B cell (primary cell): Measurements from ENCODE around the gene CD180. TPM values are rescaled to one million over a fixed set of nuclear protein-coding genes. Genes with fewer than 3 reads are reported as not detected.
A peak's percentile ranks its signal among the peaks of the same experiment; 100 is the strongest.

Source experiments
- ATAC-seq: fragments of 200-7000 bp; cut with Tn5 transposase; one replicate; pipeline ENCODE4 v1.10.0; 2021; ENCODE audit warnings: low read depth, mild to moderate bottlenecking, moderate number of reproducible peaks, moderate library complexity
- CTCF ChIA-PET: fragments of 350-600 bp; sonication (Branson Sonifier 250); formaldehyde crosslinking; loops from one replicate; lab custom pipeline; 2021; ENCODE audit warnings: antibody characterized with exemption, inconsistent platforms; lab: Charles Lee
- POLR2A ChIA-PET: fragments of 350-600 bp; sonication (Branson Sonifier 250); formaldehyde crosslinking; loops from one replicate; lab custom pipeline; 2021; ENCODE audit warnings: antibody characterized with exemption; lab: Charles Lee
- DNase-seq: peaks from one replicate; pipeline ENCODE4 v3.0.0; 2013
- H2AFZ ChIP-seq: 2 replicates; pipeline ENCODE4 v1.6.1; 2012; ENCODE audit warnings: mild to moderate bottlenecking, low read depth, low read length; ENCODE audit not compliant: insufficient read depth, poor library complexity, severe bottlenecking
- H3K27ac ChIP-seq, 2 donors: 1 replicate in 1 of 2; 2 replicates in 1 of 2; pipeline ENCODE4 v1.5.1; 2012 to 2013; ENCODE audit warnings: low read length in 2 of 2, mild to moderate bottlenecking in 2 of 2, moderate library complexity in 1 of 2
- H3K27me3 ChIP-seq, 4 experiments: fragments of 200-600 bp in 1 of 4; sonication (generic) in 1 of 4; replicated peaks in 1 of 4; 1 replicate in 2 of 4; 2 replicates in 2 of 4; pipeline versions ENCODE4 v1.6.1 to v1.7.0; 2013 to 2016; ENCODE audit warnings: low read length in 3 of 4, mild to moderate bottlenecking in 2 of 4, mixed read lengths in 1 of 4, moderate library complexity in 1 of 4; ENCODE audit not compliant: insufficient read depth in 4 of 4, control insufficient read depth in 3 of 4; ENCODE audit errors: control extremely low read depth in 1 of 4
- H3K36me3 ChIP-seq, 2 experiments: replicated peaks in 1 of 2; 1 replicate in 1 of 2; 2 replicates in 1 of 2; pipeline versions ENCODE4 v1.6.1 to v1.7.1; 2013; ENCODE audit warnings: low read length in 1 of 2; ENCODE audit not compliant: insufficient read depth in 2 of 2, control insufficient read depth in 1 of 2; ENCODE audit errors: control extremely low read depth in 1 of 2, extremely low read depth in 1 of 2
- H3K4me1 ChIP-seq, 2 donors: fragments of 200-600 bp in 1 of 2; sonication (generic) in 1 of 2; 1 replicate in 1 of 2; 2 replicates in 1 of 2; pipeline versions ENCODE4 v1.5.1 to v1.6.1; 2013 to 2017; ENCODE audit warnings: low read length in 2 of 2; ENCODE audit not compliant: control insufficient read depth in 2 of 2, insufficient read depth in 2 of 2
- H3K4me2 ChIP-seq: replicated peaks from 2 replicates; pipeline ENCODE3; 2012; ENCODE audit warnings: mild to moderate bottlenecking, low read depth, low read length; ENCODE audit not compliant: poor library complexity, severe bottlenecking
- H3K4me3 ChIP-seq, 5 experiments: fragments of 200-600 bp in 1 of 5; sonication (generic) in 1 of 5; 1 replicate in 3 of 5; 2 replicates in 2 of 5; pipeline versions ENCODE4 v1.5.1 to v1.7.0; 2011 to 2016; ENCODE audit warnings: low read length in 4 of 5, mild to moderate bottlenecking in 4 of 5, low read depth in 2 of 5, control low read depth in 1 of 5, moderate library complexity in 1 of 5; ENCODE audit not compliant: insufficient read depth in 1 of 5; ENCODE audit errors: control extremely low read depth in 1 of 5, extremely low read depth in 1 of 5
- H3K79me2 ChIP-seq: fragments of 200-600 bp; sonication (generic); one replicate; pipeline ENCODE4 v1.6.0; 2016; ENCODE audit warnings: low read length; ENCODE audit not compliant: control insufficient read depth, insufficient read depth
- H3K9ac ChIP-seq: fragments of 200-600 bp; sonication (generic); 2 replicates; pipeline ENCODE4 v1.6.1; 2017; ENCODE audit warnings: mild to moderate bottlenecking, low read length, moderate library complexity
- H3K9me3 ChIP-seq, 3 donors: one replicate each; pipeline versions ENCODE4 v1.6.1 to v1.7.1; 2013; ENCODE audit warnings: low read length in 2 of 3; ENCODE audit not compliant: control insufficient read depth in 2 of 3, insufficient read depth in 1 of 3; ENCODE audit errors: control extremely low read depth in 1 of 3
- H4K20me1 ChIP-seq: 2 replicates; pipeline ENCODE4 v1.6.0; 2012; ENCODE audit warnings: mild to moderate bottlenecking, low read length; ENCODE audit not compliant: insufficient read depth, control insufficient read depth, poor library complexity, severe bottlenecking
- H3K27ac Mint-ChIP-seq: one replicate; pipeline ENCODE4 v1.8.0; 2021; ENCODE audit warnings: mixed read lengths
- H3K27me3 Mint-ChIP-seq: one replicate; pipeline ENCODE4 v1.8.0; 2021; ENCODE audit warnings: mixed read lengths
- H3K4me1 Mint-ChIP-seq: one replicate; pipeline ENCODE4 v1.8.0; 2021; ENCODE audit warnings: mixed read lengths
- H3K4me3 Mint-ChIP-seq: one replicate; pipeline ENCODE4 v1.8.0; 2021; ENCODE audit warnings: mixed read lengths
- H3K9me3 Mint-ChIP-seq: one replicate; pipeline ENCODE4 v1.8.0; 2022; ENCODE audit warnings: mixed read lengths; ENCODE audit not compliant: insufficient read depth
- EZH2 ChIP-seq: IDR thresholded peaks from 2 replicates; pipeline ENCODE4 v1.6.1; 2012; ENCODE audit warnings: borderline replicate concordance, low read depth, mild to moderate bottlenecking, moderate library complexity, low read length; ENCODE audit not compliant: insufficient read depth, poor library complexity, severe bottlenecking
- WGBS: methylation state at CpG from one replicate; pipeline ENCODE4 v1.1.5; 2013; ENCODE audit warnings: missing lambda C conversion rate; ENCODE audit not compliant: insufficient coverage; 5-methylcytosine and 5-hydroxymethylcytosine counted together
- intact Hi-C: fragments of 100-400 bp; cut with micrococcal nuclease; formaldehyde crosslinking; loops from one replicate; pipeline ENCODE4 v1.10.0; 2022
- polyA plus RNA-seq: library from polyadenylated mRNA; depleted of rRNA; stranded (reverse); fragments of >200 nt; gene quantifications from 2 replicates; pipeline ENCODE4 v1.2.3, GENCODE V29; 2012
- total RNA-seq, 2 donors: library from RNA; stranded (reverse); fragments of 120-200 nt in 1 of 2; gene quantifications; 1 replicate in 1 of 2; 2 replicates in 1 of 2; pipeline versions ENCODE4 v1.2.3 to v1.2.4, GENCODE V29; 2013 to 2022
- TF ChIP-seq, protein P1 (sequence below): fragments of 200-600 bp; IDR thresholded peaks from one replicate; pipeline ENCODE4 v1.8.0; 2022; ENCODE audit warnings: antibody characterized with exemption, mild to moderate bottlenecking

CD180 gene
- total and polyA plus RNA-seq, 2 donors (not counting 1 experiment from before 2014, with no cell fraction given): 16.1 to 16.4 TPM

DNA sequence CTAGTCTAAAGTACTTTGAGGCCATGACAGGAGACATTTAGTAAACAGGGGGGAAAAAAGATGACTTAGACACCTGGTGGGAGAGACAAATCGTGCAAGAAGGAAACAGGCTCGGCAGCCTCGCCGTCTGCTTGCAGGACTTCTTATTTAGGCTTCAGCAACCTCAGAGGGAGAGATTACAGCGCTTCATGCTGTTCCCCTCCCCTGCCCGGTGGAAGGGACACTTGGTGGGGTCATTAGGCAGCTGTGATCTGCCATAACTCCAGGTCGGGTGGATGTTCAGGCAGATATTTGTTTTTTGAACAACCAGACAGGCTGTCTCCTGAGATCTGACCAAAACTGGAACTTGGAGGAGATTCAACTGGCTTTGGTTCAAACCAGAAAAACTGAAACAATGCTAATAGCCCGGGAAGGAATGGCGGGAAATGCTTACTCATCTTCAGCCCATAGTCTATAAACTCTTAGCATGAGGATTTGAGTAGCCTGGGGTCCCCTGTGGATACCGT lies 38.1 kb upstream of the CD180 start:
- Mint-ChIP-seq H3K4me3 (peak overlapping the region; percentile 65), H3K9me3 (no peaks in the 10 kb centered on the region), H3K27me3 (no peaks in the 10 kb centered on the region), H3K4me1 (peaks cover 14% of the 10 kb centered on the region), H3K27ac (peak overlapping the region; percentile 8)
- CTCF ChIA-PET: interaction anchor here (1.3 to 2.7 kb wide), 2 partner anchors 11 to 19 kb away, joined by 3 to 15 read pairs; no protein-coding TSS in a partner anchor
- no peak for TF ChIP-seq EZH2
- TF ChIP-seq, protein P1, sequence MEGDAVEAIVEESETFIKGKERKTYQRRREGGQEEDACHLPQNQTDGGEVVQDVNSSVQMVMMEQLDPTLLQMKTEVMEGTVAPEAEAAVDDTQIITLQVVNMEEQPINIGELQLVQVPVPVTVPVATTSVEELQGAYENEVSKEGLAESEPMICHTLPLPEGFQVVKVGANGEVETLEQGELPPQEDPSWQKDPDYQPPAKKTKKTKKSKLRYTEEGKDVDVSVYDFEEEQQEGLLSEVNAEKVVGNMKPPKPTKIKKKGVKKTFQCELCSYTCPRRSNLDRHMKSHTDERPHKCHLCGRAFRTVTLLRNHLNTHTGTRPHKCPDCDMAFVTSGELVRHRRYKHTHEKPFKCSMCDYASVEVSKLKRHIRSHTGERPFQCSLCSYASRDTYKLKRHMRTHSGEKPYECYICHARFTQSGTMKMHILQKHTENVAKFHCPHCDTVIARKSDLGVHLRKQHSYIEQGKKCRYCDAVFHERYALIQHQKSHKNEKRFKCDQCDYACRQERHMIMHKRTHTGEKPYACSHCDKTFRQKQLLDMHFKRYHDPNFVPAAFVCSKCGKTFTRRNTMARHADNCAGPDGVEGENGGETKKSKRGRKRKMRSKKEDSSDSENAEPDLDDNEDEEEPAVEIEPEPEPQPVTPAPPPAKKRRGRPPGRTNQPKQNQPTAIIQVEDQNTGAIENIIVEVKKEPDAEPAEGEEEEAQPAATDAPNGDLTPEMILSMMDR: no peak
- Histone ChIP-seq H3K9me3 (no peaks in the 10 kb centered on the region), H3K4me2 (peak overlapping the region; percentile 57), H3K9ac (peak overlapping the region; percentile 9), H2AFZ (peak overlapping the region; percentile 64), H3K79me2 (no peaks in the 10 kb centered on the region), H3K27ac (no peak overlapping the region), H3K36me3 (no peaks in the 10 kb centered on the region), H3K27me3 (no peaks in the 10 kb centered on the region), H3K4me3 (no peak overlapping the region), H4K20me1 (no peaks in the 10 kb centered on the region), H3K4me1 (peaks cover 5 to 7% of the 10 kb centered on the region in 2 donors)
- DNase-seq: peak; percentile 35
- intact Hi-C loops: no loop called here
- WGBS: 6% methylated on average over 7 of the region's 10 CpGs
- POLR2A ChIA-PET: interaction anchor here (0.6 kb wide), 1 partner anchor 14 kb away, joined by 3 read pairs; no protein-coding TSS in a partner anchor
- ATAC-seq: peak; percentile 31

DNA sequence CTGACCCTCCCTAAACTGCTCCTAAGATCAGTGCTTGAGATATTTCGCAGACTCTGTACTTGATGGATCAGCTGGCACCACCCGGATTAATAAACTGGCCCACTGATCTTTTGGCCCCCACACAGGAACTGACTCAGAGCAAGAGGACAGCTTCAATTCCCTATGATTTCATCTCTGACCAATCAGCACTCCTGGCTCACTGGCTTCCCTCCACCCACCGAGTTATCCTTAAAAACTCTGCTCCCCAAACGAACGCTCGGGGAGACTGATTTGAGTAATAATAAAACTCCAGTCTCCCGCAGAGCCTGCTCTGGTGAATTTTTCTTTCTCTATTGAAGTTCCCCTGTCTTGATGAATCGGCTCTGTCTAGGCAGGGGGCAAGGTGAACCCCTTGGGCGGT lies 36.5 kb upstream of the CD180 start:
- WGBS: 74% methylated on average over 2 of the region's 9 CpGs
- ATAC-seq: no peak
- TF ChIP-seq, protein P1: no peak
- no peak for TF ChIP-seq EZH2
- H3K9ac ChIP-seq: no peak overlapping the region
- H3K9me3 ChIP-seq: no peaks in the 10 kb centered on the region
- peaks cover 14% of the 10 kb centered on the region for H3K4me1 Mint-ChIP-seq
- H3K79me2 ChIP-seq: no peaks in the 10 kb centered on the region
- H3K27me3 ChIP-seq: no peaks in the 10 kb centered on the region
- no peaks in the 10 kb centered on the region for H3K36me3 ChIP-seq
- peaks cover 5 to 7% of the 10 kb centered on the region in 2 donors for H3K4me1 ChIP-seq
- no peaks in the 10 kb centered on the region for H4K20me1 ChIP-seq
- H3K4me3 ChIP-seq: no peak overlapping the region
- H3K9me3 Mint-ChIP-seq: no peaks in the 10 kb centered on the region
- H3K27me3 Mint-ChIP-seq: no peaks in the 10 kb centered on the region
- no peak overlapping the region for H3K4me2 ChIP-seq
- ChIA-PET CTCF (interaction anchor here (0.9 to 1.9 kb wide), 2 partner anchors 13 to 15 kb away, joined by 3 to 8 read pairs; no protein-coding TSS in a partner anchor), POLR2A (no interaction called here)
- intact Hi-C loops: no loop called here
- no peak overlapping the region for H2AFZ ChIP-seq
- DNase-seq: no peak
- H3K4me3 Mint-ChIP-seq: no peak overlapping the region
- no peak overlapping the region for H3K27ac ChIP-seq
- no peak overlapping the region for H3K27ac Mint-ChIP-seq
